CD4-positive, alpha-beta T cell treated with Interleukin-4 for 4 hours (primary cell): Measurements from ENCODE around the gene C13orf46.

Experiments used
- DNase-seq: peaks from one replicate; pipeline ENCODE4 v3.0.0-alpha.2; 2020

C13orf46 gene

GRCh38 chr13:113969973-113970611 lies 3.8 kb downstream of the C13orf46 start:
- DNase-seq, result no peak

DNA sequence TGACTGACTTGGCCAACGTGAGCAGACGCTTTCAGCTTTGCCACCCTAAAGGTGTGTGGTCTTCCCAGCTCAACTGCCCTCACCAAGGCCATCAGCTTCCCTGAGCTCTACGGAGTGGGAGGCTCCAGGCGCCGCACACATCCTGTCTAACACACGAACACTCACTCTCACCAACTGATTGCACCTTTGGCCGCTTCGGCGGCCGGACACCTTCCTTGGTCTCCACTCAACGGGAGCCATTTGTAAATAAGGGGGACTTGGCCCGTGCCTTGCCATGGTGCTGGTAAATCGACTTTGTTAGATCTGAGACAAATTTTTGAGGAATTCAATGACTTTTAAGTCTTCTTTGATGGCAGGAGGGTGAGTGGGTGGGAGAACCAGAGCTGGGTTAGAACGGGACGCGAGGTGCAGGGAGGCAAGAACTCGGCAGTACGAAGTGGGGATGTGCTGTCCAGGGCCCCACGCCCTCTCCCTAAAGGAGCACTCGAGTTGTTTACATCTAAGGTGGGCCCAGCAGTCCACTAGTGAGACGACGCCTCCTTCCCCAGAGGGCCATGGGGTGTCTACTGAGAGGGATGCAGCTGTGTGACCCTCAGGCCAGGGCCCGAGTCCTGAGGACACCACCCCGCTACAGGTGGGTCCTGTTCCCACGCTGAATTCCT lies 4.4 kb downstream of the C13orf46 start:
- DNase-seq, result no peak

- DNase-seq, result no peak
Measured at GRCh38 chr13:113968463-113969310, 5.2 kb downstream of the C13orf46 start.

- no peak for DNase-seq
Measured at GRCh38 chr13:113967729-113968462, 6.0 kb downstream of the C13orf46 start.

DNA sequence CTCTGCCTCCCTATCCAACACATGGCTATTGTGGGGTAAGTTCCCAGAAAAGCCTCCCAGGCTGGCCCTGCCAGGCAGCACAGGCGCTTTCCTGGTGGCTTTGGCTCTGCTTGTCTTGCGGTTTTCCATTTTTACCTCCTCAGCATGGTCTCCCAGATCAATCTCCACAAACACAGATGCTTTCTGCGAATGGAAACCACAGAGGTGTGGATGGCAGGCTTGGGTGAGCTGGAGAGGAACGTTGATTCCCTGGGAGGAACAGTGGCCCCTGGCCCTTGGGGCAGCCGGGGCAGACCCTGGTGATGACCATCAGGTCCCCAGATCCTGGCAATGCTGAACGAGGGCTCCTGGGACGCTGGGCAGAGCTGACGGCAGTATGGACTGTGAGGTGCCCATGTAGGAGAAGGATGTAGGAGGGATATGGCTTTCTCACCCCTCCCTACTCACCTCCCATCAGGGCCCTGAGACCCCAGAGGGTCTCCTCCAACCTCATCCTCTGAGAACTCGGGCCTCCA lies 6.6 kb downstream of the C13orf46 start:
- no peak for DNase-seq

DNA sequence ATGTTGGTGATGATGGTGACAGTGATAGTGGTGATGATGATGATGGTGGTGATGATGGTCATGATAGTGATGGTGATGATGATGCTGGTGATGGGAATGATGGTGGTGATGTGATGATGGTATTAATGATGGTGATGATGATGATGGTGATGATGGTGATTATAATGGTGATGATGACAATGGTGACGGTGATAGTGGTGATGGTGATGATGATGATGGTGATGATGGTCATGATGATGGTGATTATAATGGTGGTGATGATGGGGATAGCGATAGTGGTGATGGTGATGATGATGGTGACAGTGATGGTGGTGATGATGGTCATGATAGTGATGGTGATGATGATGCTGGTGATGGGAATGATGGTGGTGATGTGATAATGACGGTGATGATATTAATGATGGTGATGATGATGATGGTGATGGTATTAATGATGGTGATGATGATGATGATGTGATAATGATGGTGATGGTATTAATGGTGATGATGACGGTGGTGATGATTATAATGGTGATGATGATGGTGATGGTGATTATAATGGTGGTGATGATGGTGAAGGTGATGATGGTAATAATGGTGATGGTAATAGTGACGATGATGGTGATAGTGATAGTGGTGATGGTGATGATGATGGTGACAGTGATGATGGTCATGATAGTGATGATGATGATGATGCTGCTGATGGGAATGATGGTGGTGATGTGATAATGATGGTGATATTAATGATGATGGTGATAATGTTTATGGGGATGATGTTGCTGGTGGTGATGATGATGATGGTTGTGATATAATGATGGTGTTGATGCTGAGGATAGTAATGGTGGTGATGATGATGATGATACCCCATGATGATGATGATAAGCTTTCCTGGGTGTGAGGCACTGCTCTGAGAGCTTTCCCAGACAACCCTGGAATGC lies 7.7 kb downstream of the C13orf46 start:
- DNase-seq, result no peak

DNA sequence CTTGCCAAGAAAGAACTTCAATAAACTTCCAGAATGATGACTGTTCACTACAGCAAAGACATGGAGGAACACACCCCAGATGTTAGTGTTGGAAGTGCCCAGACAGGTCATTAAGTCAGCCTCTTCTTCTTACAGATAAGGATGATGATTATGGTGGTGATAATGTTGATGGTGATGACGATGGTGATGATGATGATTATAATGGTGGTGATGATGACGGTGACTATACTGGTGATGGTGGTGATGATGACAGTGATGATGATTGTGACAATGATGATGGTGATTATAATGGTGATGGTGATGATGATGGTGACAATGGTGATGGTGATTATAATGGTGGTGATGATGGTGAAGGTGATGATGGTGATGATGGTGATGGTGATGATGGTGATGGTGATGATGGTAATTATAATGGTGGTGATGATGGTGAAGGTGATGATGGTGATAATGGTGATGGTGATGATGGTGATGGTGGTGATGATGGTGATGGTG lies 8.4 kb downstream of the C13orf46 start:
- no peak for DNase-seq

DNA sequence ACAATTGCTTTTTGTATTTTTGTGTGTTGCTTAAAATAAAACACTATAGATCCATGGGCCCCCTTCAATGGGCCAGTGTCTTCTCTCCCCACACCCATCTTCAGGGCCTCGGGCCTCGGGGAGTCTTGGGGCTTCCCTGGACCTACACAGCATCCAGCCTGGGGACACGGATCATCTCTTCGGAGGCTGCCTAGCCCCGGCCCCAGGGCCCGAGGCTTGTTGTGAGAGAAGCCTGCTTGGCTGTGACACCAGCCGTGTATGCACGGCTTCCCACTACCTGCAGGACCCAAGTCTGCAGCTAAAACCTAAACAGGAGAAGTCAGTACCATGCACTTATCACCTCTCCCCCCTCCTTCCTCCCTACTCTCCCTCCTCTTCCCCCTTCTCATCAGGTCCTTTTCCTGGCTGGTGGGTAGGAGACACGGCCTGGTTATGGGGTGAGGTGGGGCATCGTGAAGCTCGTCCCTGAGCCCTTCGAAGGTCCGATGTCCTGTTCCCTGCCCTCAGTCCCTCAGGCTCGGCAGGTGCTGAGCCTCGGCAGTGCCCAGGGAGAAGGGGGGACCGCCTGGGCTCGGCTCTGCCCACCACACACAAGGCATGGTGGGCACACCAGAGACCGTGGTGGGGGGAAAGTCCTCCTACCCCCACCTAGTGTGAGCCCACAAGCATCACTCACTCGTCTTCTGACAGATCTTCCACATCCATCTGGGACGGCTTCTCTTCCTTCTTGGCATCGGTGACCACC lies 9.5 kb downstream of the C13orf46 start:
- no peak for DNase-seq

GRCh38 chr13:113963376-113963775 lies 10.5 kb downstream of the C13orf46 start:
- DNase-seq, result no peak

- no peak for DNase-seq
Measured at GRCh38 chr13:113962975-113963374, 10.9 kb downstream of the C13orf46 start.

DNA sequence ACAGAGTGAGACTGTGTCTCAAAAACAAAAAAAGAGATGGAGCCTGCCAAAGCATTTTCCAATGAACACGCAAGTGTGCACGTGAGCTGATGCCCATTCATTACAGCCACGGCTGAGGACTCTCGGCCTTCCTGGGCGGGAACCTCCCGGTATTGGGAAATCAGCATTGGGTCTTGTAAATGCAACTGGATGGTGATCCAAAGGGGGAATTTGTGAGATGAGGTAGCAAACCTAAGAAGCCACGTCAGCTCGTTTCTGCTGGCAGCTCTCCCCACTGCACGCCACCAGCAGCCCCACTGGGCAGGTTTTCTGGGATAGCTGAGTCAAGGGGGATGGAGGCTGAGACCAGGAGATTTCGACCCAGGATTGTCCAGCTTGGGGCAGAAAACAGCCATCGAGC lies 11.5 kb downstream of the C13orf46 start:
- DNase-seq, result no peak

DNA sequence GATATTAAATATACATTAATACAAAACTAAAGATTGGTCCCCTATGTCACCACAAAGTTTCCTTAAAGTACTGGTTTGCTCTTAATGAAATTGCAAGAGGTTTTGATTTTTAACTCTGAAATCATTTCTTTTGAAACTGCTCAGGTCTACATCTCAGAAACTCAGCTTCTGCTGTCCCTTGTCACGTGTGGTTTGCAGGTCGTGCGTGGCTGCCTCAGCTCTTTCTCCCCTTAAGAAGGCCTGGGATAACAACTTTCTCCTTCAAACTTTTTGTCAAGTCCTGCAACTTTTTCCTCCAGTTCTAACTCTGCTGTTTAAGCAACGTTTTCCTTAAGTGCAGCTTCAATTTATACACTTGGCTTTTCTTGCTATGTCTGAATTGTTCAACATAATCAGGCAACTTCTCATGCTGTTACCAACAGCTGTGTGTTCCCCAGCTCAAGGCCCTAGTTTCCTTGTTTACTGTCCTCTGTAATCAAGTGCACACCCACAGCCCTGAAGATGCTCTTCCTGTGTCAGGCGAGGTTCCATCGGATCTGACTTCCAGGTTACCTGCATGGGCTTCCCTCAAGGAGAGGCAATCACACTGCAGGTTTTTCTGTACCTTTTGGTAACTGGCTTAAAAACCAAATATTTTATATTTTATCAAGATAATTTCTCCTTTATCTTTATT lies 13.5 kb downstream of the C13orf46 start:
- DNase-seq, result no peak

DNA sequence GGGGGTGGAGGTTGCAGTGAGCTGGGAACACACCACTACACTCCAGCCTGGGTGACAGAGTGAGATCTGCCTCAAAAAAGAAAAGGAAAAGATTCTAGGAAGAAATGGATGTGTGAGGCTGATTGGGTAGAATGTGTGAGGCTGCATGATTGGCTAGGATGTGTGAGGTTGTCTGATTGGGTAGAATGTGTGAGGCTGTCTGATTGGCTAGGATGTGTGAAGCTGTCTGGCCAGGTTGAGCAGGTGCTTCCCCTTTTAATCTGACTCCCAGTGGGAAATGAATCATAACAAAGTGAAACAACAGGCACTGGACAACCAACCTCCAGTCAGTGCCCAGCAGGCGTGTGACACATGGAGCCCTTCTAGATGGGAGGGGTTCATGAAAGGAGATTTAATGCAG lies 14.7 kb downstream of the C13orf46 start:
- no peak for DNase-seq

DNA sequence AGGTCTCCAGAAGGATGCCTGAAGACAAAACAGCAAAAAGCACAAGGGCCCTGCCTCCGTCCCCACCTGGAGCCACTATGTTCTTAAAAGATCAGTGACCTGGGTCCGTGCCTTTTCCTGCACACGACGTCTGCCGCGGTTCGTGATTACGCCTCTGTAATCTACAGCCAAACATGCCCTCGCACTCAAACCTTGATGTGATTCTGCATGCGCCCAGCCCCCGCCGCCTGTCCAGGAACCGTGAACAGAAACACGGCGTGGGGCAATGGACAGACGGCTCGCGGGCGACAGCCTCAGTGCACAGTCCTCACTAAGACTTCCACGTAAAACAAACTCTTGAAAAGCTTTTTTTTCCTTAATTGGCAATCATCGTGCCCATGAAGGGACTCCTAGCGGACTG lies 15.5 kb downstream of the C13orf46 start:
- DNase-seq, result no peak

DNA sequence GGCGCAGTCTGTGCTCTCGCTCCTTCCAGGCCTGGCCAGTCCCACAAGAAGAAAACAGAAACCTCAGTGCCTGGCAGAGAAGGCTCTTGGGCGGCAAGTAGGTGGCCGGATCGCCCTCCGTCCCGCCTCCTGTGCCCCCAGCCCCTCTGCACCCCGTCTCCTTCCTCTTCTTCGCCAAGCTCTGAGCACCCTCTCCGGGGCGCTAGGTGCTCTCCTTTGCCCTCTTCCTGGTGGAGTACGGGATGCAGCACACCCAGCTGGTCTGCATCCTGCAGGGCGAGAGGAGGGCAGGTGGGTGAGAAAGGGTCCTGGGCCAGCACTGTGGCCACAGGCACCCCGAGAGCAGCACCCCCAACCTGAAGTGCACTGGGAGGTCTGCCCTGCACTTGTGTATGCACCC lies 17.3 kb downstream of the C13orf46 start:
- no peak for DNase-seq

- DNase-seq, result no peak
Measured at GRCh38 chr13:113955691-113956090, 18.2 kb downstream of the C13orf46 start.

DNA sequence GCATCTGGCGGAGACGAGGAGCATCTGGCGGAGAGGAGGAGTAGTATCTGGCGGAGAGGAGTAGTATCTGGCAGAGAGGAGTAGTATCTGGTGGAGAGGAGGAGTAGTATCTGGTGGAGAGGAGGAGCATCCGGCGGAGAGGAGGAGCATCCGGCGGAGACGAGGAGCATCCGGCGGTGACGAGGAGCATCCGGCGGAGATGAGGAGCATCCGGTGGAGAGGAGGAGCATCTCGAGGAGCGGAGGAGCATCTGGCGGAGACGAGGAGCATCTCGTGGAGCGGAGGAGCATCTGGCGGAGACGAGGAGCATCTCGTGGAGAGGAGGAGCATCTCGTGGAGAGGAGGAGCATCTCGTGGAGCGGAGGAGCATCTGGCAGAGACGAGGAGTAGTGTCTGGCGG lies 18.6 kb downstream of the C13orf46 start:
- DNase-seq, result no peak

DNA sequence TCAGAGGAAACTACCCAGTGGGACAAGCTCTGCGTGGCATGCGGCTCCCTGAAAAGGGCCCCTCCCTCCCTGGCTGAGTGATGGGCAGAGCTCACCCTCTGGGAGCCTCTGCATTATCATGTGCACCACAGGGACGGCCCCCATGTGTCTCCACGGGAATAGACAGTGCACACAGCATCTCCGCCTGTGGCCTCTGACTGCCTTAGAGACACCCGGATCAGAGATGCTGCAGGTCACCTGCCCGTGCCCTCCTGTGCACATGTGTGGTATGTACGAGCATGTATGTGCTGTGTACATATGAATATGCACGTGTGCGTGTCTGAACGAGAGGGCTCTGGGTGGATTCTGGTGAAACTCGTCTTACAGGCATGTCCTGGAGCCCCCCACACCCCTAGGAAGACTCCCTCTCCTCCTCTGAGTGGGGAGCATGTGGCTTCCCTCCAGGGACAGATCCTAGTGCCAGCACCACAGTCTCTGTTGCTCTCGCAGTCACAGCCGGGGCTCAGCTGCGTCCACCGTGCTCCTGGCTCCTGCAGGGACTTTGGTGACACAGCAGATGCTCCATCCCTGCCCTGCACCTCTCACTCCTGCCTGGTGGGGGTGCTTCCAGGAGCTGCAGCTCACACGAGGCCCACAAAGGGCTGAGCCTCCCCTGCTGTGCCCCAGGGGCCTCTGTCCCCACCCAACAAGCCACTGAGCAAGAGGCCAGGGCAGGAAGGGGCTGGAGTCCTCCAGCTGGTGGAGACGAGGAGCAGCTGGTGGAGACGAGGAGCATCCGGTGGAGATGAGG lies 19.6 kb downstream of the C13orf46 start:
- no peak for DNase-seq

DNA sequence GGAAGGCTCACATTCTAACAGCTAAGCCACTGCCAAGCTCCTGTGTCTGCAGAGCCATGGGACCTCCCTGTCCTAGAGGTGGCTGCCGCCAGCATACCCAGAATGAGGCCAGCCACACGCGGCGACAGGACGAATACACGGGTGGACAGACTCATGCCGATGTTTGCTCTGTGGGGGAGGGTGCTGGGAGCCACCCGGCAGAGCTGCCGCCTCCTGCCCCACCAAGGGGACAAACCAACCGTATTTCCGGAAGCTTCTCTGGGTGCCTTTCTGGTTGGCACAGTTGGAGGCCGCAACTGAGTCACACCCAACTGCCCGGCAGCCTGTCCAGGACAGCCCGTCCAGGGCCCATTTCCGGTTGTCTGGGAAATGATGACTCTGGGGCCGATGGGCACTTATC lies 20.3 kb downstream of the C13orf46 start:
- no peak for DNase-seq
